Hepatocyte (in vitro differentiated cells): ENCODE data around the gene ALKBH7. TPM values are rescaled to one million over a fixed set of nuclear protein-coding genes. Genes with fewer than 3 reads are reported as not detected.
"Not testable (repeated sequence)": the region's sequence is repeated elsewhere in the genome, so short reads cannot be mapped to it uniquely, and the experiment has no call there.

Experiments
- DNase-seq: peaks from one replicate; pipeline ENCODE4 v3.0.0-alpha.2; 2016; ENCODE audit warnings: low spot score
- H2AFZ ChIP-seq: fragments of 200-600 bp; sonication (generic); 2 replicates; pipeline ENCODE4 v1.6.0; 2016; ENCODE audit warnings: antibody characterized with exemption, mild to moderate bottlenecking
- H3K27ac ChIP-seq: fragments of 200-600 bp; sonication (generic); 2 replicates; pipeline ENCODE4 v1.5.1; 2016; ENCODE audit warnings: mild to moderate bottlenecking
- H3K27me3 ChIP-seq: fragments of 200-600 bp; sonication (generic); 2 replicates; pipeline ENCODE4 v1.6.1; 2016
- H3K36me3 ChIP-seq: fragments of 200-600 bp; sonication (generic); replicated peaks from 2 replicates; pipeline ENCODE4 v1.5.1; 2016; ENCODE audit warnings: low read depth; ENCODE audit not compliant: insufficient read depth
- H3K4me1 ChIP-seq: fragments of 200-600 bp; sonication (generic); 2 replicates; pipeline ENCODE4 v1.5.1; 2016; ENCODE audit warnings: mild to moderate bottlenecking, moderate library complexity; ENCODE audit not compliant: insufficient read depth
- H3K4me2 ChIP-seq: fragments of 200-600 bp; sonication (generic); 2 replicates; pipeline ENCODE4 v1.6.0; 2016
- H3K4me3 ChIP-seq: fragments of 200-600 bp; sonication (generic); 2 replicates; pipeline ENCODE4 v1.5.1; 2016; ENCODE audit warnings: mild to moderate bottlenecking
- H3K79me2 ChIP-seq: fragments of 200-600 bp; sonication (generic); 2 replicates; pipeline ENCODE4 v1.6.0; 2017; ENCODE audit warnings: mild to moderate bottlenecking
- H3K9me2 ChIP-seq: fragments of 200-600 bp; sonication (generic); replicated peaks from 2 replicates; pipeline ENCODE4 v1.6.0; 2017; ENCODE audit warnings: mild to moderate bottlenecking; ENCODE audit not compliant: insufficient read depth
- H3K9me3 ChIP-seq: fragments of 200-600 bp; sonication (generic); 2 replicates; pipeline ENCODE4 v1.5.1; 2016; ENCODE audit warnings: low read depth, mild to moderate bottlenecking
- H4K20me1 ChIP-seq: fragments of 200-600 bp; sonication (generic); 2 replicates; pipeline ENCODE4 v1.6.0; 2016; ENCODE audit warnings: mild to moderate bottlenecking; ENCODE audit not compliant: insufficient read depth, poor library complexity, severe bottlenecking
- CTCF ChIP-seq: fragments of 200-600 bp; sonication (generic); IDR thresholded peaks from 2 replicates; pipeline ENCODE4 v1.5.1; 2016; ENCODE audit warnings: antibody characterized with exemption, mild to moderate bottlenecking; ENCODE audit not compliant: poor library complexity
- EZH2 ChIP-seq: fragments of 200-600 bp; sonication (generic); IDR thresholded peaks from 2 replicates; pipeline ENCODE4 v1.6.1; 2016; ENCODE audit warnings: antibody characterized with exemption, mild to moderate bottlenecking, borderline replicate concordance
- EZH2phosphoT487 ChIP-seq: fragments of 200-600 bp; sonication (generic); IDR thresholded peaks from one replicate; pipeline ENCODE4 v1.6.1; 2018; ENCODE audit warnings: antibody characterized with exemption, mild to moderate bottlenecking, low read depth, moderate library complexity; ENCODE audit not compliant: unreplicated experiment, severe bottlenecking
- WGBS: methylation state at CpG from one replicate; pipeline ENCODE4 v1.1.6; 2016; ENCODE audit warnings: low lambda C conversion rate; ENCODE audit errors: missing lambda C conversion rate; 5-methylcytosine and 5-hydroxymethylcytosine counted together
- polyA plus RNA-seq: library from polyadenylated mRNA; unstranded; fragments of >200 nt; fragmentation: Nextera tagmentation; extraction: Ambion mirVana; gene quantifications from 2 replicates; pipeline ENCODE4 v1.2.1, GENCODE V29; 2016
- total RNA-seq: library from RNA; depleted of rRNA; stranded (reverse); fragments of >200 nt; gene quantifications from 2 replicates; pipeline ENCODE4 v1.2.3, GENCODE V29; 2014

The ALKBH7 gene
- total and polyA plus RNA-seq, 2 experiments from 2014 or later, result 45.3 to 99.3 TPM

- Histone ChIP-seq H3K79me2 (no peaks in the 10 kb centered on the region), H3K27ac (no peak overlapping the region), H3K9me3 (no peaks in the 10 kb centered on the region), H3K9me2 (no peaks in the 10 kb centered on the region), H3K4me2 (no peak overlapping the region), H3K36me3 (no peaks in the 10 kb centered on the region), H2AFZ (no peak overlapping the region), H4K20me1 (no peaks in the 10 kb centered on the region), H3K4me3 (no peak overlapping the region), H3K4me1 (no peaks in the 10 kb centered on the region), H3K27me3 (no peaks in the 10 kb centered on the region)
- WGBS, result 62% methylated on average over 14 of the region's 14 CpGs
- no peak for TF ChIP-seq EZH2phosphoT487
- TF ChIP-seq CTCF, result no peak
- TF ChIP-seq EZH2, result no peak
- no peak for DNase-seq
Observed at GRCh38 chr19:6340493-6341201, 31.9 kb upstream of the ALKBH7 start.

GRCh38 chr19:6343462-6343861, 29.1 kb upstream of the ALKBH7 start:
- Histone ChIP-seq H3K27me3 (no peaks in the 10 kb centered on the region), H3K27ac (no peak overlapping the region), H3K4me3 (no peak overlapping the region), H3K36me3 (no peaks in the 10 kb centered on the region), H2AFZ (no peak overlapping the region), H4K20me1 (no peaks in the 10 kb centered on the region), H3K79me2 (no peaks in the 10 kb centered on the region), H3K4me2 (no peak overlapping the region), H3K9me2 (no peaks in the 10 kb centered on the region), H3K9me3 (no peaks in the 10 kb centered on the region), H3K4me1 (no peaks in the 10 kb centered on the region)
- 94% methylated on average over 1 of the region's 1 CpG for WGBS
- TF ChIP-seq EZH2 (no peak), CTCF (no peak), EZH2phosphoT487 (no peak)
- no peak for DNase-seq

- not testable (repeated sequence) for H3K79me2 ChIP-seq, H2AFZ ChIP-seq, H4K20me1 ChIP-seq, H3K27ac ChIP-seq, H3K4me3 ChIP-seq, H3K36me3 ChIP-seq, H3K4me2 ChIP-seq, H3K9me3 ChIP-seq, H3K9me2 ChIP-seq, DNase-seq, H3K4me1 ChIP-seq, H3K27me3 ChIP-seq
- 85% methylated on average over 2 of the region's 2 CpGs for WGBS
Observed at GRCh38 chr19:6349271-6349670, 23.3 kb upstream of the ALKBH7 start.

GRCh38 chr19:6350688-6351087, 21.9 kb upstream of the ALKBH7 start:
- no peaks in the 10 kb centered on the region for H3K79me2 ChIP-seq
- TF ChIP-seq CTCF, result no peak
- no peak for TF ChIP-seq EZH2
- no peak for TF ChIP-seq EZH2phosphoT487
- no peak for DNase-seq
- H3K27me3 ChIP-seq, result no peaks in the 10 kb centered on the region
- H3K27ac ChIP-seq, result no peak overlapping the region
- 72% methylated on average over 2 of the region's 2 CpGs for WGBS
- no peaks in the 10 kb centered on the region for H4K20me1 ChIP-seq
- no peaks in the 10 kb centered on the region for H3K9me3 ChIP-seq
- no peaks in the 10 kb centered on the region for H3K36me3 ChIP-seq
- H2AFZ ChIP-seq, result no peak overlapping the region
- no peaks in the 10 kb centered on the region for H3K9me2 ChIP-seq
- no peak overlapping the region for H3K4me2 ChIP-seq
- no peaks in the 10 kb centered on the region for H3K4me1 ChIP-seq
- H3K4me3 ChIP-seq, result no peak overlapping the region
